Muscle layer of duodenum (tissue), 2 donors: ENCODE data around the gene DENND2D.

Experiments used
- H3K27ac ChIP-seq: one replicate; pipeline ENCODE4 v1.7.0; 2013; ENCODE audit warnings: mild to moderate bottlenecking, low read length
- H3K27me3 ChIP-seq: one replicate; pipeline ENCODE4 v1.7.0; 2013; ENCODE audit warnings: low read depth, mild to moderate bottlenecking, control low read depth, low read length
- H3K36me3 ChIP-seq, 2 donors: one replicate each; pipeline ENCODE4 v1.7.0; 2013; ENCODE audit warnings: low read length in 2 of 2, control low read depth in 1 of 2, mild to moderate bottlenecking in 1 of 2; ENCODE audit not compliant: insufficient read depth in 2 of 2, control insufficient read depth in 1 of 2
- H3K4me1 ChIP-seq, 2 donors: one replicate each; pipeline ENCODE4 v1.7.0; 2013; ENCODE audit warnings: low read length in 2 of 2, mild to moderate bottlenecking in 2 of 2, control low read depth in 1 of 2, moderate library complexity in 1 of 2; ENCODE audit not compliant: insufficient read depth in 2 of 2, control insufficient read depth in 1 of 2
- H3K4me3 ChIP-seq, 2 donors: one replicate each; pipeline ENCODE4 v1.7.0; 2013; ENCODE audit warnings: low read length in 2 of 2, low read depth in 1 of 2, mild to moderate bottlenecking in 1 of 2
- H3K9me3 ChIP-seq, 2 donors: one replicate each; pipeline ENCODE4 v1.7.0; 2013; ENCODE audit warnings: low read length in 2 of 2, control low read depth in 1 of 2, mild to moderate bottlenecking in 1 of 2; ENCODE audit not compliant: control insufficient read depth in 1 of 2
- donor health status: healthy.

The DENND2D gene

GRCh38 chr1:111141245-111142220, 58.9 kb downstream of the DENND2D start:
- Histone ChIP-seq H3K9me3 (no peaks in the 10 kb centered on the region), H3K27ac (peak overlapping the region; percentile 1), H3K27me3 (no peaks in the 10 kb centered on the region), H3K4me1 (peaks cover 0 to 39% of the 10 kb centered on the region in 2 donors), H3K4me3 (peak overlapping the region; percentile 68 to 98), H3K36me3 (no peaks in the 10 kb centered on the region)

DNA sequence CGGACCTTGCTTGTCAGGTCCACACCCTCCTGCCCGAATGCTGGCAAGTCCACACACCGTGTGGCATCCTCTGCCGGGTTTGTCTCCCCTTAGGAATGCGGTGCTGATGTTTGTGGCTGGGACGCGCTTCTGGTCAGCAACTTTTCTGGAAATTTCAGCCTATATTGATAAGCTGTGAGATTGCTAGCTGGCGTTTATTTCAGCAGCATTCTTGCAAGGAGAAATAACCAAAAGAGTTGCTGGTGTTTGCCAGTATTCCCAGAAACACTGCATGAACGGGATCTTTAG, 59.8 kb downstream of the DENND2D start:
- H3K36me3 ChIP-seq: peaks cover 0 to 1% of the 10 kb centered on the region in 2 donors
- peak overlapping the region; percentile 68 to 98 for H3K4me3 ChIP-seq
- peaks cover 0 to 39% of the 10 kb centered on the region in 2 donors for H3K4me1 ChIP-seq
- peak overlapping the region; percentile 67 for H3K27ac ChIP-seq
- no peaks in the 10 kb centered on the region for H3K9me3 ChIP-seq
- no peaks in the 10 kb centered on the region for H3K27me3 ChIP-seq

GRCh38 chr1:111139956-111140679, 60.3 kb downstream of the DENND2D start, which contains the start of the genes CEPT1 and DRAM2:
CEPT1 (plus strand) TSS chr1:111140223; CDS start chr1:111147715, 7,492 bp downstream.
DRAM2 (minus strand) TSS chr1:111140093; CDS start chr1:111131554, 8,539 bp downstream.
- H3K4me3 ChIP-seq: peak within 1 kb of the TSS; percentile 68 to 98
- H3K27me3 ChIP-seq: no peaks in the 10 kb centered on the region
- peaks cover 0 to 5% of the 10 kb centered on the region in 2 donors for H3K36me3 ChIP-seq
- no peaks in the 10 kb centered on the region for H3K9me3 ChIP-seq
- peak within 1 kb of the TSS; percentile 67 for H3K27ac ChIP-seq
- H3K4me1 ChIP-seq: peaks cover 0 to 39% of the 10 kb centered on the region in 2 donors

DNA sequence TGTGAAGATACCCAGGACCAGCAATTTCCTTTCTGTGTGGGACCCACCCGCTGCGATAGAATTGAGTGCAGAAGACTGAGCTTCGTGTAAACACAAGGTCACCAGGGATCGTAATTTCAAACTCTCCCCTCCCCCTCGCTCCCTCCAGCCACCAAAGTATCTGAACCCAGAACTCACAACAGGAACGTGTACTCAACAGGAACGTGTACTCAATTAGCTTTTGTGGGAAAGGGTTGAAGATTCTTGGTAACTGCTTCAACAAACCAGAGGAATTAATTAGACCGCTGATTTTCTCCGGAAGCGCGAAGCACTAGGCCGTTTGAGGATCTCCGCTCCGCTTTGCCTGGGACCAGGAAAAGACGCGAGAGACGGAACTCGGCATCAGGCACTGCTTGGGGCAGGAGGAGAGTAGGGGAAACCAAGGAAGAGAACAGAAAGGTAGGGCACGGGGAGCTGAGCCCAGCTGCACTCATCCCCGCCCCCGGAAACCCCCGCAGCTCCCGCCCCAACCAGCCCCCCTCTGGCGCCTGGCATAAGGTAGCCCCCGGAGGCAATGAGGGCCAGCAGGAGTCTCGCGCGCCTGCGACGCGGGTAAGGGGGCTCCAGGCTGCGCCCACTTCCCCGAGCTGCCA, 61.0 kb downstream of the DENND2D start:
- Histone ChIP-seq H3K4me3 (peak overlapping the region; percentile 68 to 98), H3K4me1 (peaks cover 0 to 39% of the 10 kb centered on the region in 2 donors), H3K9me3 (no peaks in the 10 kb centered on the region), H3K27ac (peak overlapping the region; percentile 67), H3K36me3 (peaks cover 0 to 5% of the 10 kb centered on the region in 2 donors), H3K27me3 (no peaks in the 10 kb centered on the region)
